ENCODE measurements around the gene ARHGEF4.

Gene ARHGEF4

DNA sequence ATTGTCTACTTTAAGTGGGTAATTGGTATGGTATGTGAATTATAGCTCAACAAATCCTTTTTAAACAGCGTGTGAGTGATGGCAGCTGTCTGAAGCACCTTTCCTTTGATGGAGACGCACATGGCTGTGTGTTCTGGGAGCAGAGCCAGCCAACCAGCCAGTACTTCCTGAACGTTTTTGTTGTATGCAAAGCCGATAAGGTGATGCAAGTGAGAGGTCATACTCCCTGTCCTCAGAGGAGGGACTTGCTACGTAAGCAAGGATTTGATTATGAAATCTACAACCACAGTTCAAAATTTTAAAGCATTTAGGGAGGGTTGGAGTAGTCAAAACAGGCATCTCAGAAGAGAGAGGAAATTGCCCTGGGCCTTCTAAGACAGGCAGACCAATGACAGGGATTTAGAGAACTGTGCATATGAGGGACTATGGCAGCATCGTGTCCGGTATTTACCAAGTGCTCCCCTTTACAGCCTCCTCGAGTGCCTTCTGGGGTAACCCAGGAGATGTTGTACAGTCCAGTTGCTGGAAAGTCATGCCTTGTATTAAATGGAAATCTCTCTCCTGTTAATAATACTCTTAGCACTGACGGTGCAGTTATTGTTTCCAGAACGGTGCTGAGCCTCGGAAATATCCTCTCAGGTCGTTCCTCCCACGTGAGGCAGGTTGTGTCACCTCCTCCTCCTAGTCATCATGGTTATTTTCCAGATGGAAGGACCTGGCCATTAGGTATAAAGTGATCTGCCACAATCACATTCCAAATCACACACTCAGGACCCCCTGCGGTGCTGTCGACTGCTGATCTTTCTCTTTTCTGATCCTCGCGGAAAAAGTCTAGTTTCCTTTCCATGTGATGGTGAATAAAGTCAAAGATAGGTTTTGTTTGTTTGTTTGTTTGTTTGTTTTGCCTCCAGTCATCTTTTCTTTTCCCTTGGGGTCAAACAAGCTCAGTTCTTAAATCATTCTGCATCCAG is 28.4 kb downstream of the ARHGEF4 start:
- no peak overlapping the region for H3K27ac ChIP-seq
- H3K4me1 ChIP-seq, result no peaks in the 10 kb centered on the region
- peaks cover 0 to 10% of the 10 kb centered on the region in 2 donors for H3K27me3 ChIP-seq
- DNase-seq, result peak in 1 of 2 donors; percentile 29
- H3K4me3 ChIP-seq, result no peak overlapping the region
- TF ChIP-seq, protein P1, sequence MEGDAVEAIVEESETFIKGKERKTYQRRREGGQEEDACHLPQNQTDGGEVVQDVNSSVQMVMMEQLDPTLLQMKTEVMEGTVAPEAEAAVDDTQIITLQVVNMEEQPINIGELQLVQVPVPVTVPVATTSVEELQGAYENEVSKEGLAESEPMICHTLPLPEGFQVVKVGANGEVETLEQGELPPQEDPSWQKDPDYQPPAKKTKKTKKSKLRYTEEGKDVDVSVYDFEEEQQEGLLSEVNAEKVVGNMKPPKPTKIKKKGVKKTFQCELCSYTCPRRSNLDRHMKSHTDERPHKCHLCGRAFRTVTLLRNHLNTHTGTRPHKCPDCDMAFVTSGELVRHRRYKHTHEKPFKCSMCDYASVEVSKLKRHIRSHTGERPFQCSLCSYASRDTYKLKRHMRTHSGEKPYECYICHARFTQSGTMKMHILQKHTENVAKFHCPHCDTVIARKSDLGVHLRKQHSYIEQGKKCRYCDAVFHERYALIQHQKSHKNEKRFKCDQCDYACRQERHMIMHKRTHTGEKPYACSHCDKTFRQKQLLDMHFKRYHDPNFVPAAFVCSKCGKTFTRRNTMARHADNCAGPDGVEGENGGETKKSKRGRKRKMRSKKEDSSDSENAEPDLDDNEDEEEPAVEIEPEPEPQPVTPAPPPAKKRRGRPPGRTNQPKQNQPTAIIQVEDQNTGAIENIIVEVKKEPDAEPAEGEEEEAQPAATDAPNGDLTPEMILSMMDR (IDR thresholded peaks at IDR 0.05), result no peak
- intact Hi-C loops (cut with DNase I; ENCODE audit: low total_unique reads), result no loop called here
- H3K36me3 ChIP-seq, result no peaks in the 10 kb centered on the region
- H3K9me3 ChIP-seq, result no peaks in the 10 kb centered on the region

DNA sequence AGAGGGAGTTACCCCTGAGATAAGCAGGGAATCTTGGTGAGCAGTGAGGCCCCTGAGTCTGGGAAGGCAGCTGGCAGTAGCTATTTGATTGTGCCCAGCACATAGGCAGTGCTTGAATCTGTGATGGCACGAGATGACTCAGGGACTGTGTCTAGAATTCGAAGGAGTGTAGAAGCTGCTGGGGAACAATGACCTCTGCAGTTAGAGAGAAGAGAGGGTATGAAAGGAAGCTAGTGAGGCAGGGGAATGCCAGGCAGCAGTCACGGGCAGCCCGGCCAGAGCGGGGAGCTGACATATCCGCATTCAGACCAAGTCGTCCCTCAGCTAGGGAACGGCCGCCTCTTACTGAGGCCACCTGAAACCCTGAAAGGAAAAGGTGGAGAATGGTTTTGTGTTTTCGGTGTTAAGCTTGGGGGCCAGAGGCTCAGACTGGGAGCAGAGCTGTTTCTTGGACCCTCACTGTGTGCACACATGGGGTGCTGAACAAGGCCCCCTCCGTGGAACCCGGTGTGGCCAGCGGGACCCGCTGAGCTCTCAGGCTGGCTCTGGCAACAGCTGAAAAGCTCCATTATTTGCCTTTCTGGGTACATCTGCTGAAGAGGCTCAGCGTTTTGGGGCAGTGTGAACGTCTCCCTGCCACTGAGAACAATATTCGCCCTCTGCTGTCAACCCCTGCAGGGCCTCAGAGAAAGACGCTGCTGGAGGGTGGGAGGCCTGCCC is 32.9 kb downstream of the ARHGEF4 start:
- H3K4me3 ChIP-seq, result no peak overlapping the region
- peaks cover 0 to 12% of the 10 kb centered on the region in 2 donors for H3K27me3 ChIP-seq
- intact Hi-C loops (cut with DNase I; ENCODE audit: low total_unique reads), result no loop called here
- H3K27ac ChIP-seq, result no peak overlapping the region
- H3K9me3 ChIP-seq, result no peaks in the 10 kb centered on the region
- DNase-seq, result peak in 1 of 2 donors; percentile 39
- no peaks in the 10 kb centered on the region for H3K4me1 ChIP-seq
- TF ChIP-seq, protein P1 (IDR thresholded peaks at IDR 0.05), result no peak
- no peaks in the 10 kb centered on the region for H3K36me3 ChIP-seq

DNA sequence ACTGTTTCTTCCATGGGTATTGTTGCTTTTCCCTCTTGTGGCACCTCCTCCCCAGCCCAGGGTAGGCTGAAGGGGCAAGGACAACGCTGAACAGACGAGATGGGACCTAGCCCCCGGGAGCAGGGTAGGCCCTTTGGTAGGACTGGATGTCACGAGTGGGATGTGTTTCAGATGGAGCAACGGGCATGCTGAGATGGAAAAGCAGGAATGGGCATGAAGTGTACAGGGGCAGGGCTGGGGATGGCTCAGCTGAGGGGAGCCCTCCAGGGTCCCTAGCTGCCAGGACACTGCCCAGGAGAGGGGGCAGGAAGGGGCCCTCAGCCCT is 33.4 kb downstream of the ARHGEF4 start:
- intact Hi-C loops (cut with DNase I; ENCODE audit: low total_unique reads), result no loop called here
- no peaks in the 10 kb centered on the region for H3K36me3 ChIP-seq
- H3K4me3 ChIP-seq, result no peak overlapping the region
- peak in 1 of 2 donors; percentile 52 for DNase-seq
- H3K27ac ChIP-seq, result no peak overlapping the region
- H3K4me1 ChIP-seq, result no peaks in the 10 kb centered on the region
- no peaks in the 10 kb centered on the region for H3K9me3 ChIP-seq
- TF ChIP-seq, protein P1 (IDR thresholded peaks at IDR 0.05), result no peak
- H3K27me3 ChIP-seq, result peaks cover 0 to 12% of the 10 kb centered on the region in 2 donors

DNA sequence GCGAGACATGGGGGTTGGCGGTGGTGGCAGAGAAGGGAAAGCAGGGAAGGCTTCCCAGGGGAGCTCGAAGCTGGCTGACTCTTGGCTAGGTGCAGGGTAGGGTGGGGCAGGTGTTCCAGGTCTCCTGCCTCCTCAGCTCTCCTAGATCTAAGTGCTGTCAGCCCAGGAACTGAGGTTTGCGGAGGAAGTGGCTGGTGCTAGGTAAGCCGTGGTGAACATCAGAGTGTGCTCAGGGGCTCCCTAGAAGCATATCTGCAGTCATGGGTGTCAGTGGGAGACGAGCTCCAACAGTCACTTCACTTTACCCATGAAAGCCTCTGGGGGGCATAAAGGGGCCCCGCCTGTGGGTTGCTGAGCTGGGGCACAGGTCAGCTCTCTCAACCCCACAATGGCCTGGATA is 34.1 kb downstream of the ARHGEF4 start:
- peak in 1 of 2 donors; percentile 46 for DNase-seq
- Histone ChIP-seq H3K4me3 (no peak overlapping the region), H3K9me3 (no peaks in the 10 kb centered on the region), H3K4me1 (no peaks in the 10 kb centered on the region), H3K27ac (no peak overlapping the region), H3K27me3 (peaks cover 0 to 12% of the 10 kb centered on the region in 2 donors), H3K36me3 (no peaks in the 10 kb centered on the region)
- TF ChIP-seq, protein P1 (IDR thresholded peaks at IDR 0.05), result no peak
- intact Hi-C loops (cut with DNase I; ENCODE audit: low total_unique reads), result no loop called here

DNA sequence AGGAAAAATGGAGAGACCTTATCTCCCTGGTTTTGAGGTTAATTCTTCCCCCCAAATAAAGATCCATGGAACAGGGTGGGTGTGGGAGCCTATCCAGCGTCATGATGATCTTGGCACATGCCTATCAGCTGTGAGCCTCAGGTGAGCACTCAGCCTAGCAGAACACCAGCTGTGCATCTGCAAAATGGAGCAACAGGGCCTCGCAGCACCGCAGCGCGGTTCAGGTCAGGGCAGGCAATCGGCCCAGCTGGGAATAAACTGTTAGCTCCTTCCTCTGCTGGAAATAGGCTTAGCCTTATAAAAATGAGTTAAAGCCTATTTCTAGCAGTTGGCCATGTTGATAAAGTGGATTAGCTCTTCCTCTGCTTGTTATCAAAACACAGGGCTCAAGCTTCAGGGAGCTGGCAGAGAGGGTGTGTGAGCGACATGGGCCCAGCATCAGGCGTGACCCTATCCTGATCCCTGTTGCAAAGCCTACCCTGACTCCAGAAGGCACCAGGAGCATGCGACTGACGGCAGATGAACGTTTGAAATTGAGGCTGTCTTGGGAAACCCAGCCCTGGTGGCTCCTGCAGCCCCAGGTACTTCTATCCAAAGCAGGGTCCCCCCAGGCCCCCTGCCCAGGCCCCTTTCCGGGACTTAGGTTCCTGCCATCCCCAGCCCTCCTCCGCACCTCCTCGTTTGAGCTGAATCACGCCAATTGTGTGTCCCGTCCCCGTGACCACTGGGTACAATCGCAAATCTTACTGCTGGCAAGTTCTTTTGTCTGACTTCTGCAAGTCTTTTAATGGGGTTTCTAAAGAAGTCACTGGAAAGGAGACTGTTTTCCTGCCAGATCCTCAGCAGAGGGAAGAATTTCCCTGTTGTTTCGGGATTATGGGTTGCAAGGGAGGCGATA is 35.4 kb downstream of the ARHGEF4 start:
- H3K9me3 ChIP-seq, result no peaks in the 10 kb centered on the region
- DNase-seq, result peak in 1 of 2 donors; percentile 43
- intact Hi-C loops (cut with DNase I; ENCODE audit: low total_unique reads), result loop anchor here (2.0 kb wide), 1 partner anchor 73 kb away; no protein-coding TSS in a partner anchor
- no peak overlapping the region for H3K27ac ChIP-seq
- no peak overlapping the region for H3K4me3 ChIP-seq
- no peaks in the 10 kb centered on the region for H3K4me1 ChIP-seq
- TF ChIP-seq, protein P1 (IDR thresholded peaks at IDR 0.05), result no peak
- peaks cover 0 to 12% of the 10 kb centered on the region in 2 donors for H3K27me3 ChIP-seq
- H3K36me3 ChIP-seq, result no peaks in the 10 kb centered on the region
